Erythroblast (primary cell): Measurements from ENCODE around the gene ILK.

Experiments used
- GATA1 ChIP-seq: IDR thresholded peaks from 2 replicates; pipeline ENCODE4 v1.6.1; 2011; ENCODE audit warnings: low read depth, mild to moderate bottlenecking, control low read depth, low read length, moderate library complexity
- POLR2A ChIP-seq: IDR thresholded peaks from 2 replicates; pipeline ENCODE4 v1.6.1; 2011; ENCODE audit warnings: mild to moderate bottlenecking, low read length

GRCh38 chr11:6603287-6604080, at the start of gene ILK, which contains the start of gene RRP8:
- TF ChIP-seq POLR2A, result peak; percentile 79
- TF ChIP-seq GATA1, result no peak
